ENCODE measurements around the gene WDR54.

DNA sequence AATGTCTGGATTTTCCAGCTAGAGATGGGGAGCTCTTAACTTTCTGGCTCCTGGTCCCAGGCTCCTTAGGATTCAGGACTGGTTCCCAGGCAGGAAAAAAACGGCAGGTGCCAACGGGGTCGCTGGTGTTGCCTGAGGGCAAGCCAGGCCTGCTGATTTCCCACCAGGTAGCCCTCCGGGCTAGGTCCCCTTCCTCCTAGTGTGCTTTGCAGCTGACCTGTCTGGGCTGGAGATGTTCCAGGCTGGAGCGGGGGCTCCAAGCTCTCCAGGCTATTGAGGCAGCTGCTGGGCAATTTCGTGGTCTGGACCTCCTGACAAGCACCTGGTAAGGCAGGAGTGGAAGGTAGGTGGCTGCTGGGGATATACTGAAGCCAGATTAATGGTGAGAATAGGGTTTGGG is 53.0 kb downstream of the WDR54 start:
- TF ChIP-seq NR3C1 (IDR thresholded peaks at IDR 0.05) (no peak), POLR2A (IDR thresholded peaks at IDR 0.05; ENCODE audit: low read length) (no peak), TP53 (CRISPR knock-in tag; IDR thresholded peaks at IDR 0.05) (no peak), RARB (CRISPR knock-in tag; IDR thresholded peaks at IDR 0.05) (no peak), CTCF (IDR thresholded peaks at IDR 0.05) (no peak), EP300 (IDR thresholded peaks at IDR 0.05) (no peak), HDAC2 (IDR thresholded peaks at IDR 0.05) (no peak), PHF8 (IDR thresholded peaks at IDR 0.05; ENCODE audit: borderline replicate concordance, low read depth) (no peak), ESRRA (IDR thresholded peaks at IDR 0.05; ENCODE audit: borderline replicate concordance, low read length) (no peak)
- TF ChIP-seq, protein P1, sequence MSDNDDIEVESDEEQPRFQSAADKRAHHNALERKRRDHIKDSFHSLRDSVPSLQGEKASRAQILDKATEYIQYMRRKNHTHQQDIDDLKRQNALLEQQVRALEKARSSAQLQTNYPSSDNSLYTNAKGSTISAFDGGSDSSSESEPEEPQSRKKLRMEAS (IDR thresholded peaks at IDR 0.05), result no peak
- TF ChIP-seq, protein P2, sequence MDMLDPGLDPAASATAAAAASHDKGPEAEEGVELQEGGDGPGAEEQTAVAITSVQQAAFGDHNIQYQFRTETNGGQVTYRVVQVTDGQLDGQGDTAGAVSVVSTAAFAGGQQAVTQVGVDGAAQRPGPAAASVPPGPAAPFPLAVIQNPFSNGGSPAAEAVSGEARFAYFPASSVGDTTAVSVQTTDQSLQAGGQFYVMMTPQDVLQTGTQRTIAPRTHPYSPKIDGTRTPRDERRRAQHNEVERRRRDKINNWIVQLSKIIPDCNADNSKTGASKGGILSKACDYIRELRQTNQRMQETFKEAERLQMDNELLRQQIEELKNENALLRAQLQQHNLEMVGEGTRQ (IDR thresholded peaks at IDR 0.05), result no peak
- TF ChIP-seq, protein P3, sequence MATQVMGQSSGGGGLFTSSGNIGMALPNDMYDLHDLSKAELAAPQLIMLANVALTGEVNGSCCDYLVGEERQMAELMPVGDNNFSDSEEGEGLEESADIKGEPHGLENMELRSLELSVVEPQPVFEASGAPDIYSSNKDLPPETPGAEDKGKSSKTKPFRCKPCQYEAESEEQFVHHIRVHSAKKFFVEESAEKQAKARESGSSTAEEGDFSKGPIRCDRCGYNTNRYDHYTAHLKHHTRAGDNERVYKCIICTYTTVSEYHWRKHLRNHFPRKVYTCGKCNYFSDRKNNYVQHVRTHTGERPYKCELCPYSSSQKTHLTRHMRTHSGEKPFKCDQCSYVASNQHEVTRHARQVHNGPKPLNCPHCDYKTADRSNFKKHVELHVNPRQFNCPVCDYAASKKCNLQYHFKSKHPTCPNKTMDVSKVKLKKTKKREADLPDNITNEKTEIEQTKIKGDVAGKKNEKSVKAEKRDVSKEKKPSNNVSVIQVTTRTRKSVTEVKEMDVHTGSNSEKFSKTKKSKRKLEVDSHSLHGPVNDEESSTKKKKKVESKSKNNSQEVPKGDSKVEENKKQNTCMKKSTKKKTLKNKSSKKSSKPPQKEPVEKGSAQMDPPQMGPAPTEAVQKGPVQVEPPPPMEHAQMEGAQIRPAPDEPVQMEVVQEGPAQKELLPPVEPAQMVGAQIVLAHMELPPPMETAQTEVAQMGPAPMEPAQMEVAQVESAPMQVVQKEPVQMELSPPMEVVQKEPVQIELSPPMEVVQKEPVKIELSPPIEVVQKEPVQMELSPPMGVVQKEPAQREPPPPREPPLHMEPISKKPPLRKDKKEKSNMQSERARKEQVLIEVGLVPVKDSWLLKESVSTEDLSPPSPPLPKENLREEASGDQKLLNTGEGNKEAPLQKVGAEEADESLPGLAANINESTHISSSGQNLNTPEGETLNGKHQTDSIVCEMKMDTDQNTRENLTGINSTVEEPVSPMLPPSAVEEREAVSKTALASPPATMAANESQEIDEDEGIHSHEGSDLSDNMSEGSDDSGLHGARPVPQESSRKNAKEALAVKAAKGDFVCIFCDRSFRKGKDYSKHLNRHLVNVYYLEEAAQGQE (IDR thresholded peaks at IDR 0.05), result no peak
- TF ChIP-seq, protein P4, sequence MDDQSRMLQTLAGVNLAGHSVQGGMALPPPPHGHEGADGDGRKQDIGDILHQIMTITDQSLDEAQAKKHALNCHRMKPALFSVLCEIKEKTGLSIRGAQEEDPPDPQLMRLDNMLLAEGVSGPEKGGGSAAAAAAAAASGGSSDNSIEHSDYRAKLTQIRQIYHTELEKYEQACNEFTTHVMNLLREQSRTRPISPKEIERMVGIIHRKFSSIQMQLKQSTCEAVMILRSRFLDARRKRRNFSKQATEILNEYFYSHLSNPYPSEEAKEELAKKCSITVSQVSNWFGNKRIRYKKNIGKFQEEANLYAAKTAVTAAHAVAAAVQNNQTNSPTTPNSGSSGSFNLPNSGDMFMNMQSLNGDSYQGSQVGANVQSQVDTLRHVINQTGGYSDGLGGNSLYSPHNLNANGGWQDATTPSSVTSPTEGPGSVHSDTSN (IDR thresholded peaks at IDR 0.05), result no peak

All from A549 (cell line).